DMS53 treated with DMSO at 0.1 percent for 48 hours (cell line): Measurements from ENCODE around the gene ADAM19.

Source experiments
- DNase-seq: peaks from one replicate; lab custom pipeline; 2025; ENCODE audit not compliant: unreplicated experiment; lab: John Stamatoyannopoulos, UW

ADAM19 gene

DNA sequence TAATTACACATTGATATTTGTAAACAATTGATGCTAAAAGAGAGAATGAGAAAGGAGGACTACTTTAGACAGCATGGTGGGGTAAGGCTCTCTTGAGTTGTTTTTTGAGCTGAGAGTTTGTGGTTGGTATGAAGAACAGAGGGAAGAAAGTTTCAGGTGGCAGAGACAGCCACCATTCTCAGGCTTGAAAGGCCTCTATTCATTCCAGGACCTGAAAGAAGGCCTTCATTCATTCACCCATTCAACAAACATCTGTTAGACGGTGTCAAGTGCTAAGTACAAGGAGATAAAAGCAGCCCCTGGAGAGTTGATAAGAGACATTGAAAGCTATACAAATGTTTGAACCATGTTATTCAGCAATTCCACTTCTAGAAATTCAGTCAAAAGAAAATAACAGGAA, 21.7 kb upstream of the ADAM19 start:
- no peak for DNase-seq

DNA sequence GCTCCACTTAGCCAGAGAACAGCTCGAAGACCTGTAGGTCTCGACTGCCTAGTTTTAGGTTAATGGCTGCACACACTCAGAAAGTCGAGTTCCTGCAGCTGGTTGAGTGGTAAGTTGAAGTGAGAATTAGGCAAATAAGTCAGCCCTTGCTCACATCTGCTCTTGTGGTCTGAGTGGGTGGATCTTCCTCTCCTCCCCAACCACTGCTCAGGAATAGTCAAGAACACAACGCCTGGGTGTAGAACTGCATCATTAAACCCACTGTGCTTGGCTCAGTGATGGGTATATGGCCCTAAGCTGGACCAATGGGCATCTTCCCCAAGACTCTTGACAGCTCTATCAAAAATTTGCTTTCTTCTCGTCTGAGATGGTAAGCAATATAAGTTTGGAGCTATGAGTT, 20.9 kb upstream of the ADAM19 start:
- DNase-seq = no peak

DNA sequence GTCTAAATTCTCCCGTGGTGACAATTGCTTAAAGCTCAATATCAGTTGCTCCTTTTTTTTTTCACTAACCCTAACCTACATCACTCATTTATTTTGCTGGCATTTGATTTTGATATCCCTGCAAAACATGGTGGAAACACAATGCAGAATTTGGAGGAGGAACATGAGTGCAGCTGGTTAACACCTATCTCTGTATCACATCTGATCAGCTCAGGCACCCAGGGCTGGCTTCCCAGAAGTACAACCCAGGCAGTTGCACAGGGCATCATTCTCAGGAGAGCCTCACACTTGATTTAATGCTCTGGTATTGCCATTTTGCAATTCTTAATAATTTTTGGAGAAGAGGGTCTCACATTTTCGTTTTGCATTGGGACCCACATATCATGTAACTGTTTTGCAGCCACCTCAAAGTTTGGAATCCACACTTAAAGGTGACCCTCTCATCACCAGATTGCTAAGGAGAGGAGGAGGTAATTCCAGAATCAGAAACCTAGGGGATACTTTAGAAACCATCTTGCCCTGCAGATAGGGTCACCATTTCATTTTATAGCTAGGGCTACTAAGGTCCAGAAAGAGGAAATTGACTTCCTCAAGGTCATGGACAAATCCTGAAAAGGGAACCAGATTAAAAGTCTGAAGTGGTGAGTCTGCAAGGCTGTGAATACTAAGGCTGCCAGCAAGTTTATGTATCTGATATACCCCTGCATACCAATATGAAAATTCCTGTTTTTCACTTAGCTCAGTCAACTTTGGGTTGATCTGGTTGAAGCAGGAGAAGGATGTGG, 19.3 kb upstream of the ADAM19 start:
- no peak for DNase-seq

DNA sequence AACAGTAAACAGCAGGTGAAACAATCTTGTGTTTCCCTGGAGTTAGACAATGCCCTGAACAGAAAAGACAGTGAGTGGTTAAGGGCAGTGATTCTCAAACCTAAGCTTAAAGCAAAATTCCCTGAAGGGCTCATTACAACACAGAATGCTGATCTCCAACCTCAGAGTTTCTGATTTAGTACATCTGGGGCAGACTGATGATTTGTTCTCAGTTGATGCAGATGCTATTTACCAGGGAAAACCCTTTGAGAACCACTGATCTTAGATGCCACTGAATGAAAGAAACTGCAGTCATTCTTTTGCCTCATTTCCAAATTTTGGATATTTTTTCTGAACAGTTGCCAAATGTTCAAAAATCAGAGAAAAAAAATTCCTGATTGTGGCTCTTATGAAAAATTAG, 18.7 kb upstream of the ADAM19 start:
- no peak for DNase-seq

DNA sequence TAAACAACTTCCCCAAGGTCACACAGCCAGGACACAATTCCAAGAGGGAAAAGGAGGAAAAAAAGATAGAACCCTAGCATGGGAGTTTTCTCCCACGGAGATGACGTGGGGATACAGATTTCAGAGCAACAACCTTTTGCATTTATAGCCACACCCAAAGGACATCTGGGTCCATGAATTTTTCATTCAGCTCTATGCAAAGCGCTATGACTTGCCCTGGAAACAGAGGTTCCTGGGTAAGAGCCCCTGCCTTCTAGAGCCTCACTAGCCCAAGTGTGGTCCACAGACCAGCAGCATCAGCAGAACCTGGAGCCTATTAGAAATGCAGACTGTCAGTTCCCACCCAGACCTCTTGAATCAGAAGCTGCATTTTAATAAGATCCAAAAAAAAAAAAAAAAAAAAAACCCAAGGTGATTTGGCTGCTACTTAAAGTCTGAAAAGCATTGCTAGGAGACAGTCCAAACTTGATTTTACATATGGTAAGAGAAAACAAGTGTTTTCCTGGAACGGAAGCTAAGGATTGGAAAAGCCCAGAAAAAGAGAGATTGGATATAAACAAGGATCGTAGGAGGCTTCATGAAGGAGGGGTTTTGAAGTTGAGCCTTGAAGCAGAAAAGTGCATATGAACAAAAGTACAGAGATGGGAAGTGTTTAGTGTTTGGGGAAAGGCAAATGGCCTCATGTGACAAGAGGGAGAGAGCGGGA, 17.6 kb upstream of the ADAM19 start:
- DNase-seq = no peak

DNA sequence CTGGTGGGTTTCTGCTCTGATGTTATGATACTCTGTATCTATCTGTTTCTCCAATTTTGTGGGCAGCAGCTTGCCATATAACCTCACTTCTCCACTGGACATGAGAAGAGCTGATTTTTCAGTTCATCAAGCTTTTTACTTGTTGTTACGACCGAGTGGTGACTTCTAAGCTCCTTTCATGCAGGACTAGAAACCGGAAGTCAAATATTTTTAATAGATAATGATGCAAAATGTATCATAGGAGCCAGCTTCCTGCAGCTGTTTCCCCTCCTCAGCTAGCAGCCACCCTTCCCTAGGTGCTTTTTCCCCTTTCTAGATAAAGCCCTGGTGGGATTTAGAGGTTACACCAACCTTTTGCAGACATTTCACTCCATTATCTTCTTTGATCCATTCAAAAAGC, 17.0 kb upstream of the ADAM19 start:
- no peak for DNase-seq

DNA sequence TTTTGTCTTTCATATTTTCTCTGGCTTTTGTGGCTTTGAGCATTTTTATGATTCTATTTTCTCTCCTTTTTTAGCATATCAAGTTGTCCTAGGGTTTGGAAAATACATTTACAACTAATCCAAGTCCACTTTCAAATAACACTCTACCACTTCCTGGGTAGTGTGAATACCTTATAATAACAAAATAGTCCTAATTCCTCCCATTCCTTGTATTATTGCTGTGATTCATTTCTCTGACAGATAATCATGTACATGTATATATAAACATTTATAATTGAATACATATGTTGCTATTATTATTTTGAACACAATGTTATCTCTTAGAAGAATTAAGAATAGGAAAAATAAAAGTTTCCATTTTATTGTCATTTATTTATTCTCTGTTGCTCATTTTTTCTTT, 14.9 kb upstream of the ADAM19 start:
- no peak for DNase-seq

DNA sequence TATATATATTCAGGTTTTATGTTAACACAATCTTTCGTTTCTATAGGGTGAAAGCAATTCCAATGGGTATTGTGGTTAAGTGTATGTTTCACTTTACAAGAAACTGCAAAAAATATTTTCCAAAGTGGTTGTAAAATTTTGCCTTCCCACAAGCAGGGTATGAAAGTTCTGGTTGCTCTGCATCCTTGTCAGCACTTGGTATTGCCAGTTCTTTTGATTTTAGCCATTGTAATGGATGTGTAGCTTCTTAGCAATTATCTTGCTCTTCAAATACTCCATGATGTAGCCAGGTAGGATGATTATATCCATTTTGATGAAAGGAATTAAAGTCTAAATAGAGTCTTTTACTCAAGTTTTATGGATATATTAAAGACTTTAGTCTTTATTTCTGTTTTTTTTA, 9.1 kb upstream of the ADAM19 start:
- no peak for DNase-seq

DNA sequence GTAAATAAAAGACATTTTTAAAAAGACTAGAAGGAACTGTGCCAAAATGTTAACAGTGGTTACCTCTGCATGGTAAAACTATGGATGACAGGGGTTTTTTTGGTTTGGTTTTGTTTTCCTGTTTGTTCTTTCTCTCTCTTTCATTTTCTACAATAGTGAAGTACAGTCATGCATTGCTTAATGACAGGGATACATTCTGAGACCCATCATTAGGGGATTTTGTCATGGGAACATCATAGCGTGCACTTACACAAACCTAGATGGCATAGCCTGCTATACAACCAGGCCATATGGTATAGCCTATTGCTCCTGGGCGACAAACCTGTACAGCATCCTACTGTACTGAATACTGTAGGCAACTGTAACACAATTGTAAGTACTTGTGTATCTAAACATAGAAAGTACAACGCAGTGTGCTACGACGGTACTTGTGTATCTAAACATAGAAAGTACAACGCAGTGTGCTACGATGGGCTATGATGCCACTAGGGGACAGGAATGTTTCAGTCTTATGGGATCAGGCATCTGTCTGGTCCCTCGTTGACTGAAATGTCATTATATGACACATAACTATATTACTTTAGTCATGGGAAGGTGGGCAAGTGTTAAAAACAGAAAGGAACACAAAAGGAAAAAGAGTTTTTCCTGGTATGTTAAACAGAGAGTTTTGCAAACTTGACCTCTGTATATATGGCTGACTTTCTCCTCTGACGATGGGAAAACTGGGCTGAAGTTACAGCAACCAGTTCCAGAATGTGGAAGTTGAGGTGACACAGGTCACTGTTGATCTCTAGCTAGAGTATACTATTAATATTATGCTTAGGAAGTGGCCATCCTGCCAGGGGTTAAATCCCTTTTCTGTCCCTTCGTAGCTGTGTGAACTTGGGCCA, 7.4 kb upstream of the ADAM19 start:
- DNase-seq = no peak

DNA sequence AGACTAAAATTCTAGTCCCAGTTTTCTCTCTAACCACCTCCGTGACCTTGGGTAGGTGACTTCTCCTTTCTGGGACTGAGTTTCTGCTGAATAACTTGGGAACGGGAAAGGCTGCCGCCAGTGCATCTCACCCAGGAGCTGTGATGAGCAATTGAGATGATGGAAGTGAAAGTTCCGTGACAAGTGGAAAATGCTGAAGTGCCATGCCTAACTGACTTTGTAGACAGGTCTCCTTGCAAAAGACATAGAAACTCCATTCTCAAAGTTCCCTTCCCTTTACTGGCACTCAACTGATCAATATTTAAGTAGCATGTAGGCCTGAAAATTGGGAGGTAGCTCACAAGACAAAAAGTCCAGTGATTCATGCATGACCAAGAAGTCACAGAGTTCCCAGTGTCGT, 6.3 kb upstream of the ADAM19 start:
- DNase-seq = no peak

DNA sequence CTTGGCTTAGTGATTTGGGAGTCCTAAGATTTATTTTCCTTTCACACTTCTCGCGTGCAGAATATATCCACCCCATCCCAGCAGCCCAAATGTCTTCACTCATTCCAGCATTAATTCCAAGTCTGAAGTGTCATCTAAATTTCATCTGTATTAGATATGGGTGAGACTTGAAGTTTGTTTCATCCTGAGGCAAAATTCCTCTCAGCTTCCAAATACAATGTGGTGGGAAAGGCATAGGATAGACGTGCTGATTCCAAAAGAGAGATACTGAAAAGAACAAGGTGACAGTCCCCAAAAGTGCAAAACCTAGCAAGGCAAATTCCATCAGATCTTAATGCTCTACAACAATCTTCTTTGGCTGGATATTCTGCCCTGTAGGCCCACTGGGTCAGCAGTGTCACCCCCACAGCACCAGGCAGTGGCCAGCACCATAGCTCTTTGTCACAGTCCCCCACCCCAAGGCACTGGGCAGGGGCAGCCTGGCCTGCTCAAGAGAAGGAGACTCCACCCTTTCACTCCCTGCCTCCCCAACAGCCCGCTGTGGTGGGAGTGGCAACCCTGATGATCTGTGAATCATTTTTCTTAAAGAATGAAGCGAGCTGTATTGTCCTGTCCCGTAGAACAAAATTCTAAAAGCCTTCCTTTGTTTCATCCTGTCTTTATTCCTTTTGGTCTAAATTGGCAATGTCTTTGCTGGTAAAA, 2.7 kb upstream of the ADAM19 start:
- no peak for DNase-seq

DNA sequence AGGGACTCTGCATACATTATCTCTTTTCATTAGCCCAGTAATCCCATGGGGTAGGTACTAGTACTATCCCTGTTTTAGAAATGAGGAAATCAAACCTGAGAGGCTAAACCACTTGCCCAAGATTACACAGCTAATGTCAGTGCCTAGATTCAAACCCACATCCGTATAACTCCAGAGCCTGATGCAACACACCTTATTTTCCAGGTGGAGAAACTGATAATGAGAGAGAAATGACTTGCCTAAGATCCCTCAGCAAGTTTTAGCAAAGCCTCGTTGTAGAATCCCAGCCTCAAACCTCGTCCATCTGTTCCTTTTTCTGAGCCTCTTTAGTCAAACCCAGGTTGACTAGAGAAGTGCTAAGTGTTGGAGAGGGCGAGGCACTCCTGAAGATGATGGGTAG, 1.1 kb upstream of the ADAM19 start:
- no peak for DNase-seq

DNA sequence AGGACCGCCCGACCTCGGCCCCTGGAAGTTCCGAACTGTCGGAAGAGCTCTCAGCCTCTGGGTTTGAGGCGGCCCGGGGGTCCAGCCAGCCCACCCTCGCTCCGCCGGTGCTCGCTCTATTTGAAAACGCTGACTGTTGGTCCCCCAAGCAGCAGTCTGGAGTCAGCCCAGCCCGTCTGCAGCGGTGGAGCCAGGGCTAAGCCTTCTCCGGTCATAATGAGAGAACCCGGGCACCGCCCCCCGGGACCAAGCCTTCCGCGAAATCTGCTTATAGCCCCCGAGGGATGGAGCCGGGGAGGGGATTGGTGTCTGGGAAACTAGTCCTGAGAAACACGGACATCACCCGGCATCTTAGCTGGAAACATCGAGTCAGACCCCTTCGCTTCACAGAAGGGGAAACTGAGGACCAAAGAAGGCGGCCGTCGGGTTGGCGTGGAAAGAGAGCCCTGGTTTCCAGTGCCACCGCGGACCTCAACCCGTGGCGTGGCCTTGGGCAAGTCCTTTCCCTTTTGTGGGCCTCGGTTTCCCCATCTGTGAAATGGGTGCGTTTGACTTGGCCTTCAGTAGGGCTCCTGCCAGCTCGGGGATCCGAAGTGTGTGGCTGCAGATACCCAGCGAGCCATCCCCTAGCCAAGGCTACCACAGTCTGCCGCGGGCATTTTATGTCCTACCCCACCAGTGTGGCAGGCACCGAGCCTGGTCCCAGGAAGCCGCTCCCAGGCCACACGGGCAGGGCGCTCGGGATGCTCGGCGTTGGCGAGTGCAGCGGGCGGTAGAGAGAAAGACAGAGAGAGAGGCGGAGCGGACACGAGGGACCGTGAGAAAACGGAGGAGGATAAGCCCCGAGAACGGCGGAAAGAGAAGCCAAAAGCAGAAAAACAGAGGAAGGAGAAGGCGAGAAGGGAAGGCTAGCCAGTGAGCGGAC, 857 bp downstream of the ADAM19 start:
- DNase-seq = peak; percentile 27

DNA sequence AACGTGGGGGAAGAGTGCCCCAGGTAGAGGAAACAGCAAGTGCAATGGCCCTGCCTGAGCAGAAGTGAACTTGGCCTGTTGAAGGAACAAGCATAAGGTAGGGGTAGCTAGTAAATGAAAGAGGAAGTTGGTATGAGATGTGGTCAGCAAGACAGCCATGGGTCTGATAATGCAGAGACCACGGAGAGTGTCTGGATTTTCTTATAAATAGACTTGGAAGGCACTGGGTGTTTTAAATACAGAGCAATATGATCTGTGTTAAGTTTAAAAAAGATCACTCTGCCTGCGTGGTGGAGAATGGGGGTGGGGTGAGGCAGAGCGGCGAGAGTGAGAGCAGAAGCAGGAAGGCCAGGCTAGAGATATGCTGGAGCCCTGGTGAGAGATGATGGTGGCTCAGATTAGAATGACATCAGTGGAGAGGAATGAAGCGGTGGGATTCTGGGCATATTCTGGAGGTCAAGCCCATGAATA, 4.2 kb downstream of the ADAM19 start:
- no peak for DNase-seq

DNA sequence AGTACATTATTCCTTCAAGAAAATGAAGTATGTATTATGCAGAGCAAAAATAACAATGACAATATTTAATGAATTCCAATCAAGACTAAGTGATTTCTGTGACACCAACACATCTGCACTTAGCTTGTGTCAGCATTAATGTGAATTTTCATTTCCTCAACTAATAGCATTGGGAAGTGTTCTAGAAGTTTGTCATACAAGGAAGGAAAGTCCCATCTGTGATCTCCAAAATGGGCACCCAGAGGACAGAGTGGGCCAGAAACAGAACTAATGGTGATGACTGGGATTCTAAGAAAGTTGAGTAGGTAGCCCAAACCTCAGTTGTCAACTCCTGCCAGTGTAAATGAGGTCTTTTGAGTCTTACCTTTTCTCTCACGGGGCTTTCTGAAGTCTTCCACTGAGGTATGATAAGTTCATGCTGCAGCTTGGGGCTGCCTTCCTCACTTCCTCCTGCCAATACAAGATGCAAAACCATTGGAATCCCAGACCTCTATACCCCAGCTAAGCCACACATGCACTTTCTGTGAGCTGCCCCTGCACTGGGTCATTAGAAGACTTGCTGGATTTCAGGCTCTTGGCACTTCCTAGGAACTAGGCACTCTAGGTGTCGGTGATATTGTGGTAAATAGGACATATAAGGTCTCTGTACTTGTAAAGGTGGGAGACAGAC, 4.9 kb downstream of the ADAM19 start:
- DNase-seq = no peak

DNA sequence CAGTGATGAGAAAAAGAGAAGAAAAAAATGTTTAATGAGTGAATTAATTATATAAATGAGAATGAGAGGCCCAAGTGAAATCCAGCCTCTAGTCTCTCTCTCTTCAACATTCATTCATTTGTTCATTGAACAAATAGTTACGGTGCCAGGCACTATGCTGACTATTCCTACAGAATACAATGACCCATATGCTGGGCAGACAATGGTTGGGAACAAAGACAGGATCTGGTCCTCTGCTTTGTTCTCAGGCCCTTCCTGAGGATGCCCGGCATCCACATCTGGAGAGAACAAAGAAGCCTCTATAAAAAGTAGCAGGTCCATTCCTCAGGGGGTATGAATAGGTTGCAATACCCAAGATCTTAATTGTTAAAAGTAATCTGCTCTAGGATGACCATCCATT, 6.9 kb downstream of the ADAM19 start:
- DNase-seq = no peak

DNA sequence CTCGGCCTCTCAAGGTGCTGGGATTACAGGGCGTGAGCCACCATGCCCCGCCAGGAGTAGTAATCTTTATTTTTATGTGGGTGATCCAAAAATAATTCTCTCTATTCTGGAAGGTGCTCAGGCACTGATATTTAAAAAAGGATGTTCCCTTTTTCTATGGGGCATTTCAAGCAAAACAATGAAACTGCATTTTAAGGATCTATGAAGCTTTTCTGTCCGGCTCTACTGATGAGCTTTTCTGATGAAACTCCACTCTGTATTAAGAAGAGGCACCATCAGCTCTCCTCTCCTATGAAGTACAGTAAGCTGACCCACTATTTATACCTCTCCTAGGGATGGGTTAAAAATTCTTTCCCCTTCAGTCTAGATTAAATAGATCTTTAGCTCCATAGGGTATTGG, 7.4 kb downstream of the ADAM19 start:
- DNase-seq = no peak

DNA sequence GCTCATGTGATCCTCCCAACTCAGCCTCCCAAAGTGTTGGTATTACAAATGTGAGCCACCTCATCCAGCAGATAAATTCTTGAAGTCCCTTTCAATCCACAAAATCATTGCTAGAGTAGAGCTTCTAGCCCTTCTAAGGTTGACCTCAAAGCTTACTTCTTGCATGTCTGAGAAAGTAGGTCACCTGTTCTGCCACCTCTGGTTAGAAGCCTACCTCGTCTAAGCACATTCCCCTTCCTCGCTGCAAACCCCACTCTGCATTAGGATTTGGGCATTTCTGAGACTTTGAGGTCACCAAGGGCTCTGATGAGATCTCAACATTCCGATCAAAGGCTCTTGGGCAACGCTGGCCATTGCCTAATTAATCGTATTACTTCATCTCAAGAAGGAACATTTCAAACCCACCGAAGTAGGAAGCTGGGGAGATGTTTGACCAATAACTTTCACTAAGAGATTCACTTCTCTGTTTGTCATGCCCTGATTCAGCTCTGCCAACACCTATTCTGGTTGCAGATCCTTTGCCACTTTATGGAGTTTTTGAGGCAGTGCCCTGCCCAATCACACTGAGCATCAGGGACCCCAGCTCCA, 8.6 kb downstream of the ADAM19 start:
- DNase-seq = no peak
